ENCODE measurements around the gene SH2D3C. TPM values are rescaled to one million over a fixed set of nuclear protein-coding genes. Genes with fewer than 3 reads are reported as not detected.

SH2D3C gene, protein sequence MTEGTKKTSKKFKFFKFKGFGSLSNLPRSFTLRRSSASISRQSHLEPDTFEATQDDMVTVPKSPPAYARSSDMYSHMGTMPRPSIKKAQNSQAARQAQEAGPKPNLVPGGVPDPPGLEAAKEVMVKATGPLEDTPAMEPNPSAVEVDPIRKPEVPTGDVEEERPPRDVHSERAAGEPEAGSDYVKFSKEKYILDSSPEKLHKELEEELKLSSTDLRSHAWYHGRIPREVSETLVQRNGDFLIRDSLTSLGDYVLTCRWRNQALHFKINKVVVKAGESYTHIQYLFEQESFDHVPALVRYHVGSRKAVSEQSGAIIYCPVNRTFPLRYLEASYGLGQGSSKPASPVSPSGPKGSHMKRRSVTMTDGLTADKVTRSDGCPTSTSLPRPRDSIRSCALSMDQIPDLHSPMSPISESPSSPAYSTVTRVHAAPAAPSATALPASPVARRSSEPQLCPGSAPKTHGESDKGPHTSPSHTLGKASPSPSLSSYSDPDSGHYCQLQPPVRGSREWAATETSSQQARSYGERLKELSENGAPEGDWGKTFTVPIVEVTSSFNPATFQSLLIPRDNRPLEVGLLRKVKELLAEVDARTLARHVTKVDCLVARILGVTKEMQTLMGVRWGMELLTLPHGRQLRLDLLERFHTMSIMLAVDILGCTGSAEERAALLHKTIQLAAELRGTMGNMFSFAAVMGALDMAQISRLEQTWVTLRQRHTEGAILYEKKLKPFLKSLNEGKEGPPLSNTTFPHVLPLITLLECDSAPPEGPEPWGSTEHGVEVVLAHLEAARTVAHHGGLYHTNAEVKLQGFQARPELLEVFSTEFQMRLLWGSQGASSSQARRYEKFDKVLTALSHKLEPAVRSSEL
- 0.11 and 0.25 TPM in 2 replicates for total RNA-seq

DNA sequence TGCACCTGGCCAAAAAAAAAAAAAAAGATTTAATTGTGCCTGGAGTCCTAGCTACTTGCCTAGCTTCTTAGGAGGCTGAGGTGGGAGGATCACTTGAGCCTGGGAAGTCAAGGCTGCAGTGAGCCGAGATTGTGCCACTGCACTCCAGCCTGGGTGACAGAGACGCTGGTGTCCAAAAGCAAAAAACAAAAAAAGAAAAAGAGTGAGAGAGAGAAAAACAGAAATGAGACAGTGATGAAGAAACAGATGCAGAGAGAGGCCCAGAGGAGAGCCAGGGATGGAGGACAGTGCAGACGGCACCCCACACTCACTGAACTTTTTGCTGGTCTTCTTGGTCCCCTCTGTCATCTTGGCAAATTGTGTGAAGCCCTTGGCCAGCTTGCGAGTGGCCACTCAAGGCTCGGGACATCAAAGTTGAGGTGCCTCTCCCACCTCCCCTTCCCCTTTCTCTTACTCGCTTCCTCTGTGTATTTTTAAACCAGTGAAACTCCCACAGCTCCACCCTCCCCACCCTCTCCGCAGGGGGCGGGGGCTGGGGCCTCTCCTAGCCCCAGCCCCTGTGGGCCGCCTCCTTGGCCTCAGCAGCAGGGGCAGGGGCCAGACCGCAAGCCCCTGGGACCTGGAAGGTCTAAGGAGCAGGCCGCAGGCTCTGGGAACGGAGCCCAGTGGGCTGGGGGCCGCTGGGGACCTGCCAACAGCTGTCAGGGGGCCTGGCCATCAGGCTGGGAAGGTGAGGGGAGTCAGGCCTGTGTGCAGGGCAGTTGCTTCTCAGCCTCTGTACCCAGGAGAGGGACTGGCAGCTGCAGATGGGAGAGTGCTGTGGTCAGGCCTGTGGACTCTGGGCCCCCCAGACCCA lies at the start of gene SH2D3C:
Gene SH2D3C, minus strand, starts transcription at position 387 of the 856 bp plus-strand sequence. Its CDS starts 39 bp downstream, at position 348.

DNA sequence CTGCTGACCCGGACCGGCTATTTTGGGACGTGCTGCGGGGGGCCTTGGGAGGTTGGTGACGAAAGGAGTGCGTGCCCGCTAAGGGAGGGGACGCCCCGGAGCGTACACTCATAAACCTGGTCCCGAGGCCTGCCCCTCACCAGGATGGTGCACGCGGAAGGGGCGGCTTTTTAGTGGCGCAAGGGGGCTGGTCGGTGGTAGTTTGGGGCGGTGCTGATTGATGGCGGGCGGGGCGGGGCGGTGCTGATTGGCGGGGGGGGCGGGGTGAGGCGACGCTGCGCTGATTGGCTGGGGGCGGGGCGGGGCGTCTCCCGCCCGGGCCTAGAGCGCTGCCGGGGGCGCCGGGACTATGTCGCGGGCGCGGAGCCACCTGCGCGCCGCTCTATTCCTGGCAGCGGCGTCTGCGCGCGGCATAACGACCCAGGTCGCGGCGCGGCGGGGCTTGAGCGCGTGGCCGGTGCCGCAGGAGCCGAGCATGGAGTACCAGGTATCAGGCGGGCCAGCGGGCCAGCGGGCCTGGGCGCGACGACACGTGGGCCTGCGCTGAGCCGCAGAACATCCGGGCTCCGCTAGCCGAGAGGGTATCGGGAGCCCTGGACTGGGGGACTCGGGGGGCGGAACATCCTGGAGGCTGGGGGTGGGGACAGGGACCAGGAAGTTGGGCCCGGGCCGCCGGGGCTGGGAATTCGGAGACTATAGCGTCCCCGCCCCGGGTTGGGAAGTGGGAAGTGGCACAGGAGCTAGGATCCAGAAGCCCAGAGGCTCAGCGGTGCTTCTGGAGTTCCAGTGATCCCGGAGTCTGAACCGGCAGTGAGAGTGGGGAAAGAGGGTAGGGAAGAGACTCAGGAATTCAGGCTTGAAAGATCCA lies 24.3 kb upstream of the SH2D3C start, which contains the start of gene FPGS:
Gene FPGS, plus strand, starts transcription at position 307 of the 868 bp plus-strand sequence. Its CDS starts 43 bp downstream, at position 350.

DNA sequence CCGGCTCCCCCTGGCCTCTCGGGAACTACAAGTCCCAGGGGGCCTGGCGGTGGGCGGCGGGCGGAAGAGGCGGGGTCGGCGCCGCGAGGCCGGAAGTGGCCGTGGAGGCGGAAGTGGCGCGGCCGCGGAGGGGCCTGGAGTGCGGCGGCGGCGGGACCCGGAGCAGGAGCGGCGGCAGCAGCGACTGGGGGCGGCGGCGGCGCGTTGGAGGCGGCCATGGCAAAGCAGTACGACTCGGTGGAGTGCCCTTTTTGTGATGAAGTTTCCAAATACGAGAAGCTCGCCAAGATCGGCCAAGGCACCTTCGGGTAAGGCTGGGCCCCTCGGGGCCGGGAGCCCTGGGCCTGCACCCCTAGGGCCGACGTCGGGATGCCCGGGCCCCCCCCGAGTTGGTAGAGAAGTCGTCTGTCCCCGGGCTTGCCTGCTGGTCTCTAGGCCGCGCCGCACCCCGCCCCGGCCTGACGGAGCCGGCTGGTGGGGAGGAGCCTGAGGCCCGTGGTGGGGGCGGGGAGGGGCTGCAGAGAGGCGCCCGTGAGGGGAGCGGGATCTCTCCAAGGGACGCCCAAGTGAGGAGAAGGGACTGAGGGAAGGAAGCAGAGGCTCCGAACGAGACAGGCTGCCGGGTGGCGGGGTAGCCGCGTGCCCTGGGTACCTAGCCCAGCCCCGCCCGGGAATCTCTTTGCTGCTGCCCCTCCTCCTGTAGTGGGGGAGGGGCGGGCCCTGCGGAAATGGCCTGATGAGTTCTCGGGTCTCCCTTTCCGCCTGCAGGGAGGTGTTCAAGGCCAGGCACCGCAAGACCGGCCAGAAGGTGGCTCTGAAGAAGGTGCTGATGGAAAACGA lies 7.7 kb upstream of the SH2D3C start, which contains the start of gene CDK9:
Gene CDK9, plus strand, starts transcription at position 102 of the 840 bp plus-strand sequence. Its CDS starts 115 bp downstream, at position 217.

GRCh38 chr9:127734747-127735529 lies 43.5 kb downstream of the SH2D3C start, which contains the start of gene TOR2A:
TSS of gene TOR2A (minus strand) at chr9:127735294. CDS start at chr9:127735270, 24 bp downstream.

DNA sequence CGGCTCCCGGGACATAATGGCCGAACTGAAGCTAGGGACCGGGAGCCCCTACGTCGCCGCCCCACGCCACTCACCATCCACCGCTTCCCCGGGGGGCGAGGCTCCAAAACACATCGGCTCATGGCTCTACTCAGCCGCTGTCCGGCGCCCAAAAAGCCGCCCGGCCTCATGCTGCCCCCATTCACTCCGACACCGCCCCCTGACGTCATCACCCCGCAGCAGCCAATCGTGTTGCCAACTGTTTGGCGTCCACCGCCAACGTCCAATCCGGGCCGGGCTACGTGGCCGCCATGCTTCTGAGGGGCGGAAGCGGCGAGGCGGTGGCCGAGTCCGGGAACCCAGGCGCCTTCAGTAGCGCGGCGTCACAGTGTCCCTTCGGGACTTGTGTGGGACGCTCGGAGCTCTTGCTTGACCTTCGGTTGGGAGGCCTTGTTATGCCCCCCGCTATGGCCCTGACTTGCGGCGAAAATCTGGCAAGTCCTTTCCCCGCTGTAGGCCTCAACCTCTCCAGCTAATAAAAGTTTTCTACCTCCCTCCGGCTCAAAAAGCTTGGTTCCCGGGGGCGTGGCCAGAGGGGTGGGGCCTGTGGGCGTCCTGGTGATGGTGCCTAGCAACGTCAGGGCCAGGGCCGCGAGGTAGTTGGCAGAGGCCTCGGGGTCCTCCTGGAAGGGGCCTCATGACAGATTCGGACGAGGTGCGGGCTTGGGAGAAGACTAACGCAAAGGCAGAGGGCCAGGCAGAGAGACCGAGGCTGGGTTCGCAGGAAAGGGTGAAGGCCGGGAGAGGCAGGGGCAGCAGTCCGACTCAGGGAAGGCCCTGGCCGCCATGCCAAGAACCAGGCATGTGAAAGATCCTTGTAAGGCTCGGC lies 62.8 kb downstream of the SH2D3C start, which contains the start of the genes PTRH1 and TTC16:
Gene PTRH1, minus strand, starts transcription at position 194 of the 868 bp plus-strand sequence. Its CDS starts 24 bp downstream, at position 170.
Gene TTC16, plus strand, starts transcription at position 610 of the 868 bp plus-strand sequence. Its CDS starts 67 bp downstream, at position 677.

GRCh38 chr9:127706836-127707241 lies 71.6 kb downstream of the SH2D3C start, which contains the start of gene CFAP157:
TSS of gene CFAP157 (plus strand) at chr9:127706988. CDS start at chr9:127707032, 44 bp downstream.

Other genes starting within 250 kb of the SH2D3C start
- 58.5 and 64.5 TPM in 2 replicates for gene STXBP1, start 166.4 kb downstream of the SH2D3C start, total RNA-seq
- gene CFAP157, start 71.7 kb downstream of the SH2D3C start, total RNA-seq = under 0.01 TPM in 1 of 2 replicates, not detected in the other
- 19.7 and 21.7 TPM in 2 replicates for gene PTRH1, start 63.0 kb downstream of the SH2D3C start, total RNA-seq
- 0.11 TPM in 1 of 2 replicates, not detected in the other for gene TTC16, start 62.6 kb downstream of the SH2D3C start, total RNA-seq
- 2.6 and 2.7 TPM in 2 replicates for gene TOR2A, start 43.4 kb downstream of the SH2D3C start, total RNA-seq
- gene CDK9, start 7.4 kb upstream of the SH2D3C start, total RNA-seq = 44.3 and 46.0 TPM in 2 replicates
- gene FPGS, start 24.2 kb upstream of the SH2D3C start, total RNA-seq = 62.2 and 69.2 TPM in 2 replicates
- 5.8 and 7.1 TPM in 2 replicates for gene ENG, start 76.0 kb upstream of the SH2D3C start, total RNA-seq
- gene AK1, start 99.0 kb upstream of the SH2D3C start, total RNA-seq = 15.1 and 15.2 TPM in 2 replicates
- gene ST6GALNAC6, start 120.9 kb upstream of the SH2D3C start, total RNA-seq = 26.1 and 29.6 TPM in 2 replicates
- gene ST6GALNAC4, start 138.4 kb upstream of the SH2D3C start, total RNA-seq = 19.5 and 21.9 TPM in 2 replicates
- gene PIP5KL1, start 152.1 kb upstream of the SH2D3C start, total RNA-seq = 1.2 and 3.1 TPM in 2 replicates
- 13.0 and 14.3 TPM in 2 replicates for gene DPM2, start 159.2 kb upstream of the SH2D3C start, total RNA-seq
- 10.2 and 15.0 TPM in 2 replicates for gene EEIG1, start 202.3 kb upstream of the SH2D3C start, total RNA-seq

Data from uterine smooth muscle cell (primary cell).